Measurements from ENCODE around the gene ZW10.

- TF ChIP-seq CTCF (IDR thresholded peaks at IDR 0.05) (no peak), POLR2A (IDR thresholded peaks at IDR 0.05) (no peak)
These were observed 48.1 kb downstream of the ZW10 start for GRCh38 chr11:113725407-113725806.

Data from esophagus squamous epithelium (tissue), 4 donors.